GM18858 (cell line): ENCODE measurements around the gene PIEZO1.

ENCODE experiments used
- ATAC-seq: cut with Tn5 transposase; IDR thresholded peaks from one replicate; pipeline ENCODE4 v1.9.1; 2021; ENCODE audit not compliant: unreplicated experiment

Gene PIEZO1

DNA sequence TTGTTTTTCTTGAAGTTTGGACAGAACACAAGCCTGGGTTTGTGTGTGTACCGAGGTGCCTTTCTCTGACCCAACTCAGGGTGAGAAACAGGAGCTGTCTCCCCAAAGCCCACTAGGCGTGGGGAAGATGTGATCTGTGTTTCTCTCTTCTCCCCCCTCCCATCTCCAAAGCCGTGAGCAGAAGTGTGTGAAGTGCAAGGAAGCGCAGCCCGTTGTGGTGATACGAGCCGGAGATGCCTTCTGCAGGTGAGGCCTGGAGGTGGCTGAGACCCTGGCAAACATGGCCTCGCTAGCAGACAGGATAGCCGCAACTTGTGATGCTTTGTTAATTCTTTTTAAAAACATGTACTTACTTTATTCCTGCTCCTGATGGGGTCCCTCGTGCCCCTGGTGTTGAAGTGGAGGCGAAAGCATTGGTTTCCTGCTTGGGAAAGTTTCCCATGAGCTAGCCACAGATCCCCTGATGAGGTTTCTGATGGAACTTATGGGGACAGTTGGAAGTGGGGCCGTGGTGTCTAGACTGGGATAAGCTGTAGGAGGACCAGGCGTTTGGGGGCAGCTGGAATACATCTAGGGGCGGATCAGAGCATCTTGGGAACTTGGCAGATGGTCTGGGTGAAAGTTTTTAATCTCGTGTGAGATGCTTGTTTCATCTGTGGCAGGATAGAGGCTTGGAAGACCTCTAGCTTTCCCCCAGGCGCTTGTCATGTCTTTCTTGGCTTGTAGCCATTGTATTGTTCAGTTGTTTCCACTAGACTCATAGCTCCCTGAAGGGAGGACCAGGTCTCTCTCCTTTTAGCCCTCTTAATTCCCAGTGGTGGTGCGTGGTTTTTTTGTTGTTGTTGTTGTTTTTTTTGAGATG is 77.8 kb downstream of the PIEZO1 start:
- ATAC-seq, result no peak

DNA sequence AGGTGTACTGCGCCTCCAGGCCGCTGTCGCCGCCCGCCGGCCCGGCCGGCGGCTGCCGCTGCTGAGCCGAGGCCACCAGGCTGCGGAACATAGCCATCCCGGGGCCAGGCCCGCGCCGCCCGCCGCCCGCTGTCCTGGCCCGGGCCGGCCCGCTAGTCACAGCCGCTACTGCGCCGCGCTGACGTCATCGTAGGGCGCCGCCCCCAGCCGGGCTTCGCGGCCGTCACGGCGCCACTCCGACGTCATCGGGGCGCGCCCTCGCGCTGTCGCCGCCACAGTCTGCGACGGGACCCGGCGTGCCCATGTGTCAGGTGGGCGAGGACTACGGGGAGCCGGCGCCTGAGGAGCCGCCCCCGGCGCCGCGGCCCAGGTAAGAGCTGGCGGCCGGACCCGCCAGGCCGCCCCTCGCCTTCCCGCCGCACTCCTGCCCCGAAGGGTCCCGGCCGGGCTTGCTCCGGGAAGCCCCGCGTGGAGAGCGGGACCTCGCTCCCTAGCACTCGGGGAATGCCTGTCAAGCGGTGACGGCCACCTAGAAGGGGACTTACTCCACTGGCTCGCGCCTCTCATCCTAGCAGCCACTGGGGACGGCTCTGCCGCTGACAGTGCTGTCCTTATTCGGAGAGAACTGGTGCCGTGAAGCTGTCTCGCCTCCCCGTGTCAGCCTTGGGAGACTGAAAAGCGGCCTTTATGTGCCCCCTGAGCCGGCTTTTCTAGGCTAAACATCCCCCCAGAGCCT is 78.6 kb downstream of the PIEZO1 start, which contains the start of the genes CTU2 and RNF166:
Gene CTU2 (plus strand): TSS at position 275 of the 736 bp plus-strand sequence. CDS start 28 bp downstream, at position 303.
Gene RNF166 (minus strand): TSS at position 180 of the 736 bp plus-strand sequence. CDS start 83 bp downstream, at position 97.
- peak; percentile 47 for ATAC-seq

DNA sequence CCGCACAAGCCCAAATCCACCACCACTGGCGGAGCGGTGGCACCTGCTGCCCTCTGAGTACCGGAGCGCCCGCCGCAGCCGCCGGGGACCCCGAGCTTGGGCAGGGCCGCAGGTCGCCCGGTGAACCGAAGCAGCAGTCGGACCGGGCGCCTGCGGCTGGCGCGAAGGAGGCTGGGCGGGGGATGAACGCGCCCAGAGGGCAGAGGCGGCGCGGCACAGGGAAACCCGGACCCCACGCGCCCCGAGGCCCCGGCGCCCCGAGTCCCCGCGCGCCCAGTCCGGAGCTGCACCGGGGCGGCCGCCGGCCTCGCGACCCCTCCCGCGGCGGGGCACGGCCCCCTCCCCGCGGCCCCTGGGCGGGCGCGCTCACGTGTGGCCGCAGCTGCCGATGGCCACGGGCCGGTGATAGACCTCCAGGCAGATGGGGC is 79.2 kb downstream of the PIEZO1 start:
- peak; percentile 2 for ATAC-seq

DNA sequence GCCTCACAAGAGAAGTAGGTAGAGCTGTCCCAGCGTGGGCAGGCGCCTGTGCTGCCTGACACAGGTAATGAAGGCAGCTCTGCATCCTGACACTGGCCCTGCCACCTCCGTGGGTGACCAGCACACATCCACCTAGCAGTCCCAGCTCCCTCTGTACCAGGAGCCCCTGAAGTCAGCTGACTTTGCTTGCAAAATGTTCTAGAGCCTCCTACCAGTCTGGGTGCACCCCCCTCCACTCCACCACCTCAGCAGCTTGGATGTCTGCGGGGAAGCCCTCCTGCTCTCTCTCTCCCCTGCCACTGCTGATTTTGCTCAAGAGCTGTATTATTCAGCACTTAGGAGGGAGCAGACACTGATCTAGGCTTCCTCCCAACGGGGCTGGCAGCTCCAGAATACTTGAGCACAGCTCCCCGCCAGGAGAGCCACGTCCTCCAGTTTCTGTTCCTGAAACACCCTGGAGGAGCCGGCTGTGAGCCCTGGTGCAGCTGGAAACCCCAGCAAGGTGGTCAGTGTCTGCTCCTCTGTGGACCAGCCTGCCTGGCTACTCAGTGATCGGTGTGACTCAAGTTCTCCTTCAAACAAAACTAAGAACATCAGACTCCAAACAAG is 79.8 kb downstream of the PIEZO1 start:
- ATAC-seq, result no peak

DNA sequence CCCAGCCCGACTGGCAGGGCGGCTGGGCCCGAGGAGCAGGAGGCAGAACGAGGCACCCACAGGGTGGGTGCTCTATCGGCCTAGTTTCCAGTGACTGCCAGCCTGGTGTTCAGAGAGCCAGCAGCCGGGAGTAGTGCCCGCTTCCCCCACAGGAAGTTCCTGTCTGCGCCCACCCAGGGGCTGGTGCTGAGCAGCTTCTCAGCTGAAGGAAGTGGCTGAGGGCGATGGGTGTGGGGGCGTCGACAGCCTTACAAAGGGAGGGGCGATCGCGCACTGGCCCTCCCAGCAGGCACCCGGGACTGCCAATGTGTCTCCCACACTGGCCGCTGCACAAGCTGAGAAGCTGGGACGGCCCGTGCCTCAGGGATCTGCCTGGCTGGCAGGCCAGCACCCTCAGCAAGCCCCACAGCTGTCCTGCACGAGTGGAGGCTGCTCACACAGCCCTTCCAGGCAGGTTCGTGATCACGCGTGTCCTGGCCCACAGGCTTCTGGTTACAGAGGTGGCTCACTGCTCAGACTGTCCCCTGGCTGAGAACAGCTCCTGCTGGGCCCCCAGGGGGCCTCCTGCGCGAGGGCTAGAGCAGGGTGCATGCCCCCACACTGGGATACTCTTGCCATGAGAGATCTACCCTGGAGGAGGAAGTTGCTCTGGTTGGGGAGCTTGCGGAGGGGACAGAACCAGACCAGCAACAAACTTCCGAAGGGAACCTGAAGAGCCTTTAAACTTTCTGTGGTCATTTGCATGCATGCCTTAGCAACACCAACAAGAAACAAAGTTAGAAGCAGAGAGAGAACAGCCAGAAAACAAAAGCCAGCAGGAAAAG is 81.3 kb downstream of the PIEZO1 start:
- no peak for ATAC-seq

DNA sequence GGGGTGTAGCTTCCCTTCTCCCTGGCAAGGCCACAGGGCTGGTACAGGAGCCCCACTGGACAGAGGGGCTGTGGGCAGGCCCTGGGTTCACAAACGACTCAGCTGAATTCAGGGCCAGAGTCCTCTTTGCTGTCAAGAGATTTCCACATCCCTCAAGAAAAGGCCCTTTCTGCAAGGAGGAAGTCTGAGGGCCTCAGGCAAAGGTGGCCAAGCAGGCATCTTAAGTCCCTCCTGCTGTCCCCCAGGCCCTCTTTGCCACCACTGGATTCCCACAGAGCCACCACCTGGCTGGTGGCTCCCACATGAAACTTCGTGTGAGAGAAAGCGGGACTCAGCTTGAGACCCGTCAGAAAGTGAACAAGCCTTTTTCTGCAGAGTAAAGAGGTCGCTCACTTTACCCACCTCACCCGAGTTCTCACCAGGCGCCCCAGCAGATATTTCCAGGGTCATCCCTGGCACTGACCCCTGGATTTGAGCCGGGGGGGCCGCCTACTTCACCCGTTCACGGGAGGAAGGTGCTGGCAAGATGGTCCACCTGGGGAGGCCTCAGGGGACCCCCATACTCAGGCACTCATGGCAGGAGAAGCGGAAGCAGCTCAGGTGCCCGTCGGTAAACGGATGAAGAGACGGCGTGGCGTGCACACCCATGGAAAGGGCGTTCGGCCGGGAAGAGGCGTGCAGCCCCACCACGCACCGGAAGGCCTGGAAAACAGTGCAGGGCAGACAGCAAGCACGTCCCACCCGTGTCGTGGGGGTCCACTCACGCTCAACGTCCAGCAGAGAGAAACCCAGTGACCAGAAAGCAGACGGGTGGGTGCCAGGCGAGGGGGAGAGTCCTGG is 82.4 kb downstream of the PIEZO1 start:
- no peak for ATAC-seq

DNA sequence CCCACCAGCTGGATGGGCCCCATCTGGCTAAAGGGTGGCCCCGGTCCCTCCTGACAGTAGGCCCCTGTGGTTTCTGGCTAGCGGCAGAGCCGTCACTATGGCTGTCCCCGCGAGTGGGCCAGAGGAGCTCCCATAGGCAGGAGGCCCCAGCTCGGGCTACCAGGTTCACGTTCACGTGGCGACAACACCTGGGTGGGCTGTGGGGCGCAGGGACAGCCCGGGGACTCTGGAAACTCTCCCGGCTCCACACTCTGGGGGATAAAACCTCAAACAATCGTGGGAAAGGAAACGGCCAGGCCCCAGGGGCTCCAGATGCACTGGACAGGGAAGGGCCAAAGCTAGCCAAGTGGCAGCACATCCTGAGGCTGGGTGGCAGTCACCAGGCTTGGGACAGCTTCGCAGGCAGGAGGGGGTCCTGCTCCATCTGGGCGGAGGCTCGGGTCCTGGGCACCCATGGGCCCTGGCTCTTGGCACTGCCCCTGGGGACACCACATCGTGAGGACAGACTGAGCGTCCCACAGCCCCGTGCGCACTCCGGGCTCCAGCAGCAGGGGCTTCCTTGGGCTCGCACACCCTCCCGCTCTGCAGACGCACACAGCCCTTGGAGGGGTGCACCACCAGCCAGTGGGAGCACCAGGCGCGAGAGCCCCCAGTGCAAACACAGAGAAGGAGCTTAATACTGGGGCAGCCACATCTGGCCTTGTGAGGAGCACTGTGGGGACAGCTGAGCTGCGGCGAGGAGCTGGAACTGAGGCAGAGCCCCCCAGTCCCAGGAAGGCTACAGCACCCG is 83.2 kb downstream of the PIEZO1 start:
- ATAC-seq, result no peak

DNA sequence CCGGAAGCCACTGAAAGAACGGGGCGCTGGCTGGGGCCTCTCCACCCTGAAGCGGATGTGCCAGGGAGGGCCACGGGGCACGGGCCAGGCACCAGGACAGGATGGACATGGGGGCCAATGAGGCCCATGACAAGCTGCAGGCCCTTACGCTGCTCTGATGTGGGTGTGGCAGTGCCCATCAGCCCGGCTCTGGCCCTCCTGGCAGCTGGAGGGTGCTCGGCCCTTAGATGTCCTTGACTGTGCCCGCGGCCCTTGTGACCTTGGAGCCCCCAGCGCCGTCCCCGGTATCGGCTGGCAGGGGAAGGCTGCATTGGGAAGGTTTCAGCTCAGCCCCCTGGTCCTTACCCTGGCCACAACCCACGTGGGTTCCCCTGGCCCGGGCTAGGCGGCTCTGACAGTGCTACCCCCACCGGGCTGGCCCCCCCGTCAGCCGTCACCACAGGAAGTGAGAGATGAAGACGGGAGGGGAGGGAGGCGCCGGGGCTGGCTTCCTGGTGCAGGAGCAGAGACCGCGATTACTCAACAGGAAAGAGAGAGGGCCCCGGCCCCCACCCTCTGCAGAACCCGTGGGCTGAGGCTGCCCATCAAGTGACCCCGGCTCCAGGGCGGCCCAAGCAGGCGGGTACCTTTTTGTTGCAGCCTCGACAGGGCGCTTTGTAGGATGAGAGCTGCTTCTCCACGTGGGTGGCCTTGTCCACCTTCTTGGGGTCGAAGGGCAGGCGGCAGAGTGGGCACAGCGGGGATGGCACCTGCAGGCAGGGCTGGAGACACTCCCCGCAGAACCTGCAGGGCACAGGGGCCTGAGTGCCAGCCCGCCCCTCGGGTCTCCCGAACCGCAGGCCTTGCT is 84.2 kb downstream of the PIEZO1 start:
- ATAC-seq, result no peak

DNA sequence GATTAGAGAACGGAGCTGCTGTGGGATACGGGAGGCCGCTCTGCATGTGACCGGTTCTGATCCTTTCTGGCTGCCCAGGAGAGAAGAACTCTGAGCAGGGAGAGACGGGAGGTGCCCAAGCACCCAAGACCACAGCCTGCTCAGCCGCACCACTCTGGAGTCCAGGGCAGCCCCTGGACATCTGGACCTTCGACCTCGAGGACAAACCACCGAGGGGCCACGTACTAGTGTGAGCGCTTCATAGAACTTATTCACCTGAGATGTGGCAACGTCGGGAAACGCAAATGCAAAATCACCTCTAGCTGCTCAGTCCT is 84.7 kb downstream of the PIEZO1 start:
- no peak for ATAC-seq

DNA sequence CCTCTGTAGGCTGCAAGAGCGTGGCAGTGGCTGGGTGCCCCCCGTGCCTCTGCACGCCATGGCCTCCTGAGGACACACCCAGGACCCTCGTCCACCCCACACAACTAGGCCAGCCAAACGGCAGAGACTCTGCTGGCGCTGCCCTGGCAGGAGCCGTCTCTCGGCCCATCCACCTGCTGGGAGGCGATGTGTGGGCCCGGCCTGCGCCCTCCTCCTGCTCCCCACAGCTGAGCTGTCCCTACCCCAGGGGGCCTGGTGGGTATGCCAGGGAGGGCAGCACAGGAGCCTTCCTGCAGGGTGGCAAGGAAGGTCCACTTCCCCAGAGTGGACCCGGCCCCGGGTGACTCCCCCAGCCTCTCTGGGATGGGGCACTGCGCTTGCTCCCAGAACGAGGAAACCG is 85.8 kb downstream of the PIEZO1 start:
- no peak for ATAC-seq

DNA sequence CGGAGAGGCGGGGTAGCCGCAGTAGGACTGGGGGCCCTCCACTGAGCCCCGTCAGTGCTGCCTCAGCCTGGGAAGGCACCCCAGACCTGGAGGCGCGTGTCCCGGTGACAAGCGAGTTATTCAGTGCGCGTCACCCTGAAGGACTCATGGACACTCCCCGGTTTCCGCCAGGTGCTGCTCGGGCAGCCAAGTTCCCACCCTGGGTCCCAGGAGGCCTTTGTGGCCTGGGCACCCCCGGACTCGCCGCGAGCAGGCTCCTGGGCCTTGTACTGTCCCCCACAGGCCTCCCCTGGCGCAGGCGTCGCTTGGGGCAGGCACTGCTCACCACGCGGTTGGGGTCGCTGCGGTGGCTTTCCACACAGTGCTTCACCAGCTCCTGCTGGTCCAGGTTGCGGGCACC is 86.4 kb downstream of the PIEZO1 start:
- no peak for ATAC-seq

DNA sequence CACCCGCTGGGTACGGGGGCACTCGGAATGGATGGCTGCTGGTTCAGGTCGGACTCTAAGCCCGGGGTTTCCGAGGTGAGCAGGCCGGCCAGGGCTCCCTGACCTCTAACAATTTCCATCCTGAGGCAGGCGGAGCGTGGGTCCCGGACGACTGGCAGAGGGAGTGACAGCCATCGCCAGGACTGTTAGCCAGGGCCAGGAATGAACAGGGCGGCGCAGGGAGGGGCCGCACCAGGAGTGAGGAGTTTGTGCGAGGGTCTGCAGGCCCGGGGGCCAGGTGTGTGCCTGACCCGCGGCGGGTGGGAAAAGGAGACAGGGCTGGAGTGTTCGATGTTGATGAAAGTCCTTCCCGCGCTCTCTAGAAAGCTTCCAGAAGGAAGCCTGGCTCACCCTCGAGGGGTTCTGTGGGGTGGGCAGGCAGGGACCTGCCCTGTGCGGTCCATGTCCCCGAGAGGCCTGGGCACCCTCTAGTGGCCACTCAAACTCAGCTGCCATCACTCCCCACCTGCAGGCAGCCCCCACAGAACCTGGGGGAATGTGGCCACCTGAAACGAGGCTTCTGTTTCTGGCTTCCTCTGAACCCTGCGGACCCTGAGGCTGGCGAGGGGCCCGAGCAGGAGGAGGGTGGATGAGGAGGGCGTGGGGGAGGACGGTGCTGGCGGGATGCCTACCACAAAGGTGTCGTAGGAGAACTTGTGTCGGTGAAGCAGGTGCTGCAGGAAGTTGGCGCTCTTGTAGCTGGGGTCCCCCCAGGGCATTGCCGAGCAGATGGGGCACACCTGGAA is 87.0 kb downstream of the PIEZO1 start:
- no peak for ATAC-seq

DNA sequence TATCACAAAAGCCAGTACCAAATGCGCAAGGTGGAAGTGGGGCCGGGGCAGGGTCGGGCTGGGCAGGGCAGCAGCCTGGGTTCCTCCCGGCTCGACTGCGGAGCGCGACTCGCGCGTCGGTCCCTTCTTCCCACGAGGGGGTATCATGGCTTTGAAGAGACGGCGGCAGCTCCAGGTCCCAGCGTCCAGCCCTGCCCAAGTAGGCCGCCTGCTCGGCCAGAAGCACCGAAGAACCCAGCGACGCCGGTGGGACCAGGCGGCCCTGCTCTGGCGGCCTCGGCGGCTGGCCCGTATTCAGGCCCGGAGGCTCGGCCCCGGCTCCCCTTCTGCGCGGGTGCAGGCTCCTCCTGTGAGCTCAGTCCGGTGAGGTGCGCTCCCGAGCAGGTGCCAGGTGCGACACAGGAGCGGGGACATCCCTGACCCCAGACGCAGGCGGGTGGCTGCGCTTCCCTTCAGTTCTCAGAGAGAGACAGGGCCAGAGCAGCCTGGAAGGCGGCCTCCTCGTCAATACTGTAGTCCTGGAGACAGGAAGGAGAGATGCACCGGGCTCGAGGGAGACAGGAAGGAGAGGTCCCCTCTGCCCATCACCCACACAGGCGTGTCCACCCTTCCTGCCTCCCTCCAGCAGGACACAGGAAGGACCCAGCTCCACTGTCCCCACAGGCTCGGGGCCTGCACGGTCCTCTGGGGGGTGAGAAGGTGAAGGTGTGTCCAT is 87.7 kb downstream of the PIEZO1 start:
- ATAC-seq, result no peak

DNA sequence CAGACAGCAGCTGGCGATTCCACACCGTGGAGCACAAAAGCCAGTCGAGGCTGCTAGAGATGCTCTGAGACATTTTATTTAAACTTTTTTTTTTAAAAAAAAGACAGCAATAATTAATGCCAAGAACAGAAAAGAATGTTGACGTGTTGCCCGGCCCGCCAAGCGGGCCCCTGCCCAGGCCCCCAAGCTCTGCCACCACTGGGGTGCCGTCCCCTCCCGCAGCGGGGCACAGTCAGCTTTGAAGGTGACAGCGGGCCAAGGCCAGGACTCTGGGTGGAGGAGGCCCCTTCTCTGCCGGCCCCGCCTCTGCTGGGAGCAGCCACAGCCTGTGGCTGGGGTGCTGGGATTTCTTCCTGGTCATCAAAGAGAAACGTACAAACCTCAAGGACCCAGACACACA is 88.6 kb downstream of the PIEZO1 start:
- no peak for ATAC-seq

DNA sequence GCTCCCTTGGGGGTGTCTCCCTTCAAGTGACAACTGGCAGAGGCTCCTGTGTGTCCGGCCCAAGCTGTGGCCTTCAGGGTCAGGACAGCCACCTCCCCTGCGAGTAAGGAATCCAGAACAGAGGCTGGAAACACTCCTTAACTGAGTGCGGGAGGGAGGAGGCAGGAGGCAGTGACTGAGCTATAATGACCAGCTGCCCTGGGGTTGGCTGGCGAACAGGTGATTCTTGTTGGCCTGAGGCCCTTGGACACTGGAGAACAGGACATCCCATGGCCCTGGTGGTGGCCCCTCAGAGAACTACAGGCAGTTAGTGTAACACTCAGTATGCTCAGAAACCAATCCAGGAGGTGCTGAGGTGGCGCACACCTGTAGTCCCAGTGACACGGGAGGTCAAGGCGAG is 89.3 kb downstream of the PIEZO1 start:
- no peak for ATAC-seq

DNA sequence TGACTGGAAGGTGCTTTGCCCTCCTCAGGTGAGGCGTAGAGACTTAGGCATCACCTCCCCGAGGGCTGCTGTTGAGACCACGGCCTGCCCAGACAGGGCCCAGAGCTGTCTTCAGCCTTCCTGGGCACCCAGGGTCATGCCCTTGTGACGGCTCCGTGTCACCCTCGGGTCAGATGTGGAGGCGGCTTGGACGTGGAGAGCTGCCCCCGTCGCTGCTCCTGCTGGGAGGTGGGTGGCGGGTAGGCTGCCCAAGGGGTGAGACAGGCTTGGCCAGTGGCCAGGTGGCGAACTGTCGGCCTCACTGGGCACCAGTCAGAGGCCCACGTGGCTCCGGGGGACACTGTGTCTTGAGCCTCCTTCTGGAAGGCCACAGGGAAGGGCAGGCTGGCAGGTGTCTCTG is 89.8 kb downstream of the PIEZO1 start:
- no peak for ATAC-seq
